GM18517 (cell line): ENCODE results near the gene YWHAE.
"Not testable (repeated sequence)": the region's sequence is repeated elsewhere in the genome, so short reads cannot be mapped to it uniquely, and the experiment has no call there.

Source experiments
- ATAC-seq: cut with Tn5 transposase; IDR thresholded peaks from one replicate; pipeline ENCODE4 v1.9.1; 2021; ENCODE audit warnings: mild to moderate bottlenecking, moderate library complexity; ENCODE audit not compliant: unreplicated experiment

The YWHAE gene

DNA sequence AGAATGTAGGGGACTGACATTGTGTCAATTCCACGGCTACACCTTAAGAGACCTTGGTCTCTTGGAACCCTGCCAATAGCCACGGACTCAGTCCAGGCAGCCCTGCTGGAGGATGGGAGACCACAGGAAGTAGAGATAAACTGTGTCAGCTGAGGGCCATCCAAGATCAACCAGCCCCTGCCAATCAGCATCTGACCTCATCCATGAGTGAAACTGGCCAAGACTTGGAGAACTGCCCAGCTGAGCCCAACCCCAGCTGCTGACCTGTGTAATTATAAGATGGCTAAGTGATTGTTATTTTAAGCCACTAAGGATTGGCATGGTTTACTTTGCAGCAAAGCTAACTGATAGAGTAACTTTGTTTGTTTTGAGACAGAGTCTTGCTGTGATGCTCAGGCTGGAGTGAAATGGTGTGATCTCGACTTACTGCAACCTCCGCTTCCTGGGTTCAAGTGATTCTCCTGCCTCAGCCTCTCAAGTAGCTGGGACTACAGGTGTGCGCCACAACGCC, 13.3 kb upstream of the YWHAE start:
- no peak for ATAC-seq

DNA sequence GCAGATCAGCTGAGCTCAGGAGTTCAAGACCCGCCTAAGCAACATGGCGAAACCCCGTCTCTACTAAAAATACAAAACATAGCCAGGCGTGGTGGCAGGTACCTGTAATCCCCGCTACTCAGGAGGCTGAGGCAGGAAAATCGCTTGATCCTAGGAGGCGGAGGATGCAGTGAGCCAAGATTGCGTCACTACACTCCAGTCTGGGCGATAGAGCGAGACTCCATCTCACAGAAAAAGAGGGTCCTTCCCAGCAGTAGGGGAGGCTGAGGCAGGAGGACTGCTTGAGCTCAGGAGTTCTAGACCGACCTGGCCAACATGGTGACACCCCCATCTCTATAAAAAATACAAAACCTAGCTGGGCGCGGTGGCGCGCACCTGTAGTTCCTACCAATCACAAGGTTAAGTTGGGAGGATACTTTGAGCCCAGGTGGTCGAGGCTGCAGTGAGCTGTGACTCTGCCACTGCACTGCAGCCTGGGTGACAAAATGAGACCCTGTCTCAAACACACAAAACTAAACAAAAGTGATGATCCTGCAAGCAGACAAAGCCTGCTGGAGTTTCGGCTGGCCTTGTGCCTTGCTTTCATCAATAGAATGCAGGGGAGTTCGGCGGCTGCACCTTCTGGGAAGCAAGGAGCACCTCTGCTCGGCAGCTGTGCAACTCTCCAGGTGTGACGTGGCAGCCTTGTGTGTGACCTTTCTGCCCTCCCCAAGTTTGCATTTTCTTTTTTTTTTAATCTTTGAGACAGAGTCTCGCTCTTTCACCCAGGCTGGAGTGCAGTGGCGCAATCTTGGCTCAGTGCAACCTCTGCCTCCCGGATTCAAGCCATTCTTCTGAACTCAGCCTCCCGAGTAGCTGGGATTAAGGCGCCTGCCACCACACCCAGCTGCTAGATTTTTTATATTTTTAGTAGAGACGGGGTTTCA, 12.4 kb upstream of the YWHAE start:
- no peak for ATAC-seq

DNA sequence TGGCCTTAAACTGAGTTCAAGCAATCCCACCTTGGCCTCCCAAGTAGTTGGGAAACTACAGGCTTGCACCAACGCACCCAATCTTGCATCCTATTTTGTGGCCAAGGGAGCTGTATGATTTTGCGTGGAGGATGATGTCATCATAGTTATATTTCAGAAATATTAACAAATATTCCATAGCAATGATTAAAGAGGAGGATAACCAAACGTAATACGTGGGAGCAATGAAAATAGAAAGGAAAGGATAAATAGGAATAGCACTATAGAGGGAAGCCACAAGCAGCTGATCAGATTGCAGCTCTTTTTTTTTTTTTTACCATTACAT, 2.2 kb upstream of the YWHAE start:
- no peak for ATAC-seq

DNA sequence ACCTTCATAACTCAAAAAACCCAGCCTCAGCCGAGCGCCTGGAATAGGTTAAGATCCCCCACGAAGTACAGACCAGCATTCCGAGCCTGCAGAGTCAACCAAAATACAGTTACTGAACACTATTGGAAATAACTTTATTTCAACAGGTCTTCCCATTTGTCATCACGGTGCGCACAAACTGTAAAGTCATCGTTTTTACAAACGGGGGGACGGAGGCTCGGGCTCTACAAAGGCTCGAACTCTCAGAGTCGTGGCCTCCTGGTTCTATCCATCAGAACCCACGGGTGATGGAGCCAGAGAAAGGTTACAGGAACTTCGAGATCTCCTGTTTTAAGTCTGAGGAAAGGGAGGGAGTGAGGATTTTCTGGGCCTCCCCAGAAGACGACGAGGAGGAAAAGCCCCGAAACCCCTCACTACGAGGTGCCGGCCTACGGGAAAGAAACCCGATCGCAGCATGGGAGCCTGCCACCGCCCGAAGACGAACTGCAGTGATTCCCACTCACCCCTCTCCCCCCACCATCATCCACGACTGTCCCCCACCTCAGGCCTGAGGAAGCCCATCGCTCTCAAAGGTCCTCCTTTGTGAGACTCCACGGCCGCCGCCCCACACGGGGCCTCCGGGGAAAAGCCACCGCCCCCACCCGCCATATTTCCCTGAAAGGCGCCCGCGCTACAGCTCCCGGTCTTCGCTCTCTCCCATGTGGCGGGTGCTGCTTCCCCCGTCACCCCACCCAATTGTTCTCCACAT, 917 bp downstream of the YWHAE start:
- no peak for ATAC-seq

DNA sequence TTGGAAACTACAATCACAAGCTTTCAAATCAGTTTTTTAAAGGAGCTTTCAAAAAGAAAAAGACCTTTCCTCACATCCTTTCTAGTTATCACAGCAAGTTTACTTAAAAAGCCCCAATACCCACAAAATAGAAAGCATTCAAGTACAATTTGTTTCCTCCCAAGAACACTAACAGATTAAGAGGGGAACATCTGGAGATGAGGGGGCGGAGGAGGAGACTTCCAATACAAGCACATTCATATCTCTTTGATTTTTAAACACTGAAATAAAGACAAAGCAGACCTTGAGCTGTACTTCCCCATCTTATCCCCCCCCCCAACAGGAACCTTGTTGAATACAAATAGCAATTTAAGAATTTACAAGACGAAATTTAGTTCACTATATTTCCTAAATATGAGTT, 2.0 kb downstream of the YWHAE start:
- ATAC-seq: no peak

DNA sequence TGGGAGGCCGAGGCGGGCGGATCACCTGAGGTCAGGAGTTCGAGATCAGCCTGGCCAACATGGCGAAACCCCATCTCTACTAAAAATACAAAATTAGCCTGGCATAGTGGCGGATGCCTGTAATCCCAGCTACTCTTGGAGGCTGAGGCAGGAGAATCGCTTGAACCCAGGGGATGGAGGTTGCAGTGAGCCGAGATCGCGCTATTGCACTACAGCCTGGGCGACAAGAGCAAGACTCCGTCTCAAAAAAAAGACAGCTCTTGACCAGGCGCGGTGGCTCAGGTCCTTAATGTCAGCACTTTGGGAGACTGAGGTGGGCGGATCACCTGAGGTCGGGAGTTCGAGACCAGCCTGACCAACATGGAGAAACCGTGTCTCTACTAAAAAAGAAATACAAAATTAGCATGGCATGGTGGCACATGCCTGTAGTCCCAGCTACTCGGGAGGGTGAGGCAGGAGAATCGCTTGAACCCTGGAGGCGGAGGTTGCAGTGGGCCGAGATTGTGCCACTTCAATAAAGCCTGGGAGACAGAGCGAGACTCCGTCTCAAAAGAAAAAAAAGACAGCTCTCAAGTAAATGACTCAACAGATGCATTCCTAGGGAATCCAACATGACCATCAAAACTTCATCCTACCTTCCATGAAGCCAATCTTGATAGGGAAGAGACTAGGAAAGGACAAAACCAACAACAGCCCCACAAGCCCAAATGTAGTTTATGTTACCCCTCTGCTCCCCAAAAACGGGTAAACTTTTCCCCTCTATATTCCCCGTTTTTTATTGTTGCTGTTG, 4.0 kb downstream of the YWHAE start:
- not testable (repeated sequence) for ATAC-seq

DNA sequence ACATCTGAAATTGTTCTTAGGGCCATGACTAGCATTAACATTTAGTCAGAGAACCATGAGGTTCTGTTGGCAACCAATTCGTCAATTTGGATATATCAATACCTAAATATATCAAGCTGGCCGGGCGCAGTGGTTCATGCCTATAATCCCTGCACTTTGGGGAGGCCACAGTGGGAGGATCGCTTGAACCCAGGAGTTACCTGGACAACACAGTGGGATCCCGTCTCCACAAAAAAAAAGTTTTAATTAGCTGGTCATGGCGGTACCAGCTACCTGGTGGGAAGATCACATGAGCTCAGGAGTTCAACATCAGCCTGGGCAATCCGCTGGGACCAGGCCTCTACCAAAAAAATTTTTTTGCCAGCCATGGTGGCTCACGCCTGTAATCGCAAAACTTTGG, 8.4 kb downstream of the YWHAE start:
- no peak for ATAC-seq

DNA sequence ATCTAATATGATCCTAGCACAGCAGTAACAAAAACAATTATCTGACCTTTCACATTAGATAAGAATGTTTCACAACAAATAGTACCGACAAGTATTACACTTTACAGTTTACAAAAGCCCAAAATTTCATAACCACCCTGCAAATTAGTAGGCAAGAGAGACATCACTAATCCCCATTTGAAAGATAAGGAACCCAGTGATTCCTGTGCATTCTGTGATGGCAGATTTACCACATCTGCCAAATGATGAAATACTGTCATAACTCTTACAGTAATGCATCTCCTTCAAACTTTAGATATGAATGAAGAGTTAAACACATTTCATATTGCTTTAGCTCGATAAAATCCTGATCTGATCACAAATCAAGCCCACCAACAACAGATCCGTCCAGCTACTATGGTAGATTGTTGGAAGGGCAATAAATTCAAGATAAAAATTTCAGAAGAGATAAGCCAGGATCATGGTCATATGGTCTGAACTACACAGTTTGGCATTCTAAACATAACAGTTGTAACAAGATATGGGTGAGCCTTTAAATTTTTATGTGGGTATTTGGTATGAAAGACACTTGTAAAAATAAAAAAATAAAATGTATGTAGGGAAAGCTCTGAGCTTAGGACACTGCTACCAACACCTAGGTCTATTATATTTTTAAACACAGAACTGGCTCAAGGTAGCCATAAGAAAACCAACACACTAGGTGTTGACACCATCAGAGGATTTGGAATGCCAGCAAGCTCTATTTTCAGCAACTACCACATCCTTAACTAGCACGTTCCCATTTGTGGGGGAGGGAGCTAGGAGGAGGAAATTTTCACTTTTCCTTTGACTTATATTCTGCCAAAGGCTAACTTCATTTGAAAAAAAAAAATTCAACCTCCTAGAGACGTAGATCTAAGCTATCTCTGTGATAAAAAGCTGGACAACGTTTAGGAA, 9.3 kb downstream of the YWHAE start:
- ATAC-seq: no peak

DNA sequence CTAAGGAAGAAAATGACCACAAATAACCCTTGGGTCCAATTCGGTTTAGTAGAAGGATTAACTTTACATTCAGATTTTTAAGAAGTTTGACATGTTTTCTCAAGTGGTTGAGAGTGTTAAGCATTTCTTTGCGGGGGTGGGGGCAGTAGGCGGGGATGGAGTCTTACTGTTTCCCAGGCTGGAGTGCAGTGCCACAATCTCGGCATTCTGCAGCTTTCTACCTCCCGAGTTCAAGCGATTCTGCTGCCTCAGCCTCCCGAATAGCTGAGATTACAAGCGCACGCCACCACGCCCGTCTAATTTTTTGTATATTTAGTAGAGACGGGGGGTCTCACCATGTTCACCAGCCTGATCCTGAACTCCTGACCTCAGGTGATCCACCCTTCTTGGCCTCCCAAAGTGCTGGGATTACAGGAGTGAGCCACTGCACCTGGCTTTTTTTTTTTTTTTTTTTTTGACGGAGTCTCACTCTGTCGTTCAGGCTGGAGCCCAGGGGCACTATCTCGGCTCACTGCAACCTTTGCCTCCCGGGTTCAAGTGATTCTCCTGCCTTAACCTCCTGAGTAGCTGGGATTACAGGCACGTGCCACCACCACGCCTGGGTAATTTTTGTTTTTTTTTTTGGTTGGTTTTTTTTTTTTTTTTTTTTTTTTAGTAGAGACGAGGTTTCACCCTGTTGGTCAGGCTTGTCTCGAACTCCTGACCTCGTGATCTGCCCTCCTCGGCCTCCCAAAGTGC, 12.4 kb downstream of the YWHAE start:
- not testable (repeated sequence) for ATAC-seq

DNA sequence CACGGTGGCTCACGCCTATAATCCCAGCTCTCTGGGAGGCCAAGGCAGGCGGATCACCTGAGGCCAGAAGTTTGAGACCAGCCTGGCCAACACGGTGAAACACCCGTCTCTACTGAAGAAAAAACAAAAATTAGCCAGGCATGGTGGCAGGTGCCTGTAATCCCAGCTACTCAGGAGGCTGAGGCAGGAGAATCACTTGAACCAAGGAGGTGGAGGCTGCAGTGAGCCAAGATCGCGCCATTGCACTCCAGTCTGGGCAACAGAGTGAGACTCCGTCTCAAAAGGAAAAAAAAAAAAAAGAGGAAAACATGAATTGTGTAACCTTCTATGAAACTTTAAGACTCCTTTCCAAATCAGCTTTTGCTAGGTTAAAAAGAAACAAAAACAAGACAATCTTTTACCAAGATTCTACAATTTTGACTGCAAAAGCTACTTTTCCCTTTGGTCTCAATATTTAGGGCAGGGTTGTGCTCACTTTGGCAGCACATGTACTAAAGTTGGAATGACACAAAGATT, 13.3 kb downstream of the YWHAE start:
- not testable (repeated sequence) for ATAC-seq

DNA sequence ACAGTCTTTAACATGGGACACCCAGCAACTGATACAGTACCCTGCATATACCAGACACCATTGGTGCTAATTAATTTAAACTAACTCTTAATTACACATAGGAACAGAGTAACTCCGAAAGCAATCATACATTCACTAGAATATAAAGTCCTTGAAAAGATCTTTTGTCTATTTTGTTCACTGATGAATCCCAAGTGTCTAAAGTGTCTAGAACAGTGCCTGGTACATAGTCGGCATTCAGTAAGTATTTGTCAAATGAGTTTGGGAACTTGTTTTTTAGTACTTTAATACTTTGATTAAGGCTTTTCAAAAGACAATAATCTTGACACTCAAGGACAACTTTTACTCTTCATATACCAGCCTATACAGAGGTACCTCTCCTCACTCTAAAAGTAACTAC, 13.8 kb downstream of the YWHAE start:
- no peak for ATAC-seq

DNA sequence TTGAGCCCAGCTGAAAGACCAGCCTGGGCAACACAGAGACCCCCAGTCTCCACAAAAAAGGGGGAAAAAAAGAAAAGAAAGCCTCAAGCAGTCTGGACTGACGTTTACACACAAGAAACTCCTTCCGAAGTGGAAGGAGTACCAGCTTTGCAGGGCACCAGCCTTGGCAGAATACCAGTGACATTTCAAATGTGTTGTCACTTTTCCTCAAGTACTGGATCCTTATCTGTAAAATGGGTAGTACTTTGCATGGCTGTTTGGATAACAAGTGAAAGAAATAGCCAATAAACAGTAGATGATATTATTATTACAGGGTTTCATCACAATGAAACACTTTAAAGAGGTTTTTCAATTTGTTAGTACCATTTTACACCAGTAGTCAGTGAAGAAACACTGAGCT, 14.2 kb downstream of the YWHAE start:
- no peak for ATAC-seq

DNA sequence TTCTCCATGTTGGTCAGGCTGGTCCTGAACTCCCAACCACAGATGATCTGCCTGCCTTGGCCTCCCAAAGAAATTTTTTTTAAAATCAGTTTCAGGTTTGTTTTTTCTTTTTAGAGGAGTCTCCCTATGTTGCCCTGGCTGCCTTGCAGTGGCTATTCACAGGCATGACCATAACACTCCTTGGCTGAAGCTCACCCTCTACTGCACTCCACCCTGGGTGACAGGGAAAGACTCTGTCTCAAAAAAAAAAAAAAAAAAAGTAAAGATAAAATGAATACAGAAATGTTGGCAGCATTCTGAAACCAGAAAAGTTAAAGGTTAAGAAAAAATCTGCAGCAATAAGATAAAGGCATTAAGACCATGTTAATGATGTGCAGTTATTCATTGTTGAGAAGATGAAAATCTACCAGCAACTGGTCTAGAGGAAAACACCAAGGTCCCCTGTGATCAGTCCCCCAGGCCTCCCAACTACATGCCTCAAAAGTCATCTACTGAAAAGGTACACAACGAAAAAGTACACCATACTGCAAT, 15.1 kb downstream of the YWHAE start:
- ATAC-seq: no peak

DNA sequence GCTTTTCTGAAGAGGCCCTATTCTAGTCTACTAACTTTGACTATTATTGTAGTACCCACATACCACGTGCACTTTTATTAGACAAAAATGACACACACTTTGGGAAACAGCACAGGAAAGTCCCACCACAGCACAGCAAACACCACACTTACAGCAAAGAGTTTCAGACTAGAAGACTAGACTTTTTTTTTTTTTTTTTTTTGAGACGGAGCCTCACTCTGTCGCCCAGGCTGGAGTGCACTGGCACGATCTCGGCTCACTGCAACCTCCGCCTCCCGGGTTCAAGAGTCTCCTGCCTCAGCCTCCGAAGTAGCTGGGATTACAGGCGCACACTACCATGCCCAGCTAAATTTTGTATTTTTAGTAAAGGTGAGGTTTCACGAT, 20.1 kb downstream of the YWHAE start:
- ATAC-seq: peak; percentile 56

DNA sequence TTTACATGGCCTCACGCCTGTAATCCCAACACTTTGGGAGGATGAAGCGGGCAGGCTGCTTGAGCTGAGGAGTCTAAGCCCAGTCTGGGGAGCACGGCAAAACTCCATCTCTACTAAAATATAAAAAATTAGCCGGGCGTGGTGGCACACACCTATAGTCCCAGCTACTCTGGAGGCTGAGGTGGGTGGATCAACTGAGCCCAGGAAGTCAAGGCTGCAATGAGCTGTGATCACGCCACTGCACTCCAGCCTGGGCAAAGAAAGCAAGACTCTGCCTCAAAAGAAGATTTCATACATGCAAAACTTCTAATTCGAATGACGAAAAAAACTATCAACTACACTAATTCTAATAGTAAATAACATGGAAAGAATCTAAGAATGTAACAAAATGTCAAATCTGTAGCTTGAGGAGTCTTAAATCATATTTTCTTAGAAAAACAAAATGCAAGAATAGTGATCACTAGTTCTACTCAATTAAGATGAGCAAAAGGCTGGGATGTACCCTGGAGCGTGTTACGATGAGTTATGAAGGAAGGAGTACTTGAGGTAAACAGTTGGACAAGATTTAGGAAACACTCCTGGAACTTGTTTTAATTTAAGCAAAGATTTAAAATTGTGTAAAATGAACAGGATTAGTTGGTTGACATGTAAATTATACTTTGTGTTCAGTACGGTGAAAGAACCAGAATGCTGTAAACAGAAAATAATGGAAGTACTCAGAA, 20.7 kb downstream of the YWHAE start:
- ATAC-seq: no peak

DNA sequence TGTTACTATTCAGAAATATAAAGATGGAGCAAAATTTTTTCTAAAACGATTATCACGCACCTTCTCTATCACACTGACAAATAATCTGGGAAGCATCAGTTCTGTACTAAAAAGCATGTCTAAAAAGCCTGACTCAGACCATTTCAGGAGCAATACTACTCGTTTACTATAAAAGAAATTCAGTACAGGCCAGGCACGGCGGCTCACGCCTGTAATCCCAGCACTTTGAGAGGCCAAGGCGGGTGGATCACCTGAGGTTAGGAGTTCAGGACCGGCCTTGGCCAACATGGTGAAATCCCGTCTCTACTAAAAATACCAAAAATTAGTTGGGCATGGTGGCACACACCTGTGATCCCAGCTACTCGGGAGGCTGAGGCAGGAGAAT, 21.6 kb downstream of the YWHAE start:
- ATAC-seq: not testable (repeated sequence)

DNA sequence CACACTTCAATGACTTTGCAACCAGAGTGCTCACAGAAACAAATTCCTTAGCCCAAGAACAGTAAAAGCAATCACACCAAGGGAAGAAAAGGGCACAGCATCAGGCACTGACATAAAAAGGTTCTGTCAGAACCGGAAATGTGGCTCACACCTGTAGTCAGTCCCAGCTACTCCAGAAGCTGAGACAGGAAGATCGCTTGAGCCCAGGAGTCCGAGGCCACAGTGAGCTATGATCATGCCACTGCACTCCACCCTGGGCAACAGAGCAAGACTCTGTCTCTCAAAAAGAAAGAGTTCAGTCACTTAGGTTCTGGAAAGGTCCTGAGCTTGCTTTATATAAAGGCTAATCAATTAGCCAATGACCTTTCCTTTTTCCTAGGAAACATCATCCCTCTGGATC, 22.7 kb downstream of the YWHAE start:
- ATAC-seq: no peak

DNA sequence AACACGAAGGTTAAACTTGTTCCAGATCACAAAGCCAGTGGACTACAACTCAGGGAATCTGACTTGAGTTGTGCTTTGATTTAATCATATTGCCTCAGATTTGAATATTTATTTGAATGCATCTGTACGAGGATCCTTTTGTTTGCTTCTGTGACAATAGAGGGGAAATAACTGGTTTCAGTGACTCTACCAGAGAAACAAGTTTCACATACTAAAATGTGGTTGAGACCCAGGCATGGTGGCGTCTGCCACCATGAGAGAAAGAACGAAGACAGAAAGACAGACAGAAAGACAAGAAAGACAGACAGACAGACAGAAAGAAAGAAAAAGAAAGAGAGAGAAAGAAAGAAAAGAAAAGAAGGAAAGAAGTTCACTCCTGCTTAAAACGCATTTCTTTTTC, 24.0 kb downstream of the YWHAE start:
- no peak for ATAC-seq
